ENCODE data around the gene FAM162A.
A peak's percentile ranks its signal among the peaks of the same experiment; 100 is the strongest.

FAM162A gene

DNA sequence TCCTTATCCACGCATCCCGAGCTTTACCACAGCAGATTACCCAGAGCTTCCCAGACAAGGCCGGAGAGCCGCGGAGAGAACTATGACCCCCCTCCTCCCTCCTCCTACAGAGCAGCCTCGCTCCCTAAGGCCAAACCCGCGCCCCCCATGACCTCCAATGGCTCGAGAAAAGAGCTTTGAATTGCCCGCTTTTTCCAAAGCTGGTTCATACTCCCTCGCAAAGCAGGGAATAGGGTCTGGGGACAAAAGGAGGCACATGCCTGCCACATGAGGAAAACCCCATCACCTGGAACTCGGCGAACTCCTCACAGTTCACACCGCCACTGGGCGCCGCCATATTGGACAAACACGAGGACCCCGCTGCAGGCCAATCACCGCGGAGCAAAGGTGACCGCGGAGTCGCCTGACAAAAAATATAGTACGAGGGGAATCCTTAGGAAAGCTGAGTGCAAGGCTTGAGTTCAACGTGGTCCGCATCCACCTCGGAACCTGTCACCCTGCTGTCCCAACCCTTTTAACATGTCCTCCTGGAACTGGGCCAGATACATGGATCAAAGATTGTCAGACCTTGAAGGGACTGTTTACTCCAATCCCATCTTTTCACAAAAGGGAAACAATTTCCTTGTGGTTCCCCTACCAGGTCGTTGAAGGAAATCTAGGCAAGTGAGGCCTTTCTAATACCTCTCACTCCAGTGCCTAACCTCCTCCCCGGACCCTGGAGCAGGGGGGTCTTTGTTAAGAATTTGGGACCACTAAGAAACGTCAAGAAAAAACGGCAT is 905 bp upstream of the FAM162A start, which contains the start of gene MIX23 (continued):
- TF ChIP-seq ZNF692 (tag by site-specific recombination; IDR thresholded peaks at IDR 0.05) (0 out of 2 replicates have a peak, but pooled peaks have one; percentile 29), GLI4 (tag by site-specific recombination; IDR thresholded peaks at IDR 0.05) (no peak), ZNF211 (tag by site-specific recombination; IDR thresholded peaks at IDR 0.05; ENCODE audit: low read depth) (no peak), ZNF514 (tag by site-specific recombination; IDR thresholded peaks at IDR 0.05) (no peak), ZNF18 (tag by site-specific recombination; IDR thresholded peaks at IDR 0.05) (peak; percentile 100), ZBTB49 (tag by site-specific recombination; IDR thresholded peaks at IDR 0.05; ENCODE audit: low read depth) (no peak), ZNF747 (tag by site-specific recombination; IDR thresholded peaks at IDR 0.05) (no peak), ZFP41 (tag by site-specific recombination; IDR thresholded peaks at IDR 0.05; ENCODE audit: borderline replicate concordance) (no peak), ZNF148 (tag by site-specific recombination; IDR thresholded peaks at IDR 0.05; ENCODE audit: borderline replicate concordance) (no peak), ZNF274 (IDR thresholded peaks at IDR 0.05; ENCODE audit: low read length) (no peak), ZNF274 (tag by site-specific recombination; IDR thresholded peaks at IDR 0.05; ENCODE audit: borderline replicate concordance) (no peak), KLF8 (tag by site-specific recombination; IDR thresholded peaks at IDR 0.05) (no peak), ZNF416 (tag by site-specific recombination; IDR thresholded peaks at IDR 0.05) (no peak), ZNF624 (tag by site-specific recombination; IDR thresholded peaks at IDR 0.05) (no peak), ZNF560 (tag by site-specific recombination; IDR thresholded peaks at IDR 0.05; ENCODE audit: borderline replicate concordance) (no peak), ZSCAN16 (tag by site-specific recombination; IDR thresholded peaks at IDR 0.05) (no peak), ZNF114 (tag by site-specific recombination; IDR thresholded peaks at IDR 0.05) (no peak), ZFHX2 (tag by site-specific recombination; conservative IDR thresholded peaks at IDR 0.05) (no peak), MYNN (tag by site-specific recombination; IDR thresholded peaks at IDR 0.05; ENCODE audit: borderline replicate concordance) (no peak), FEZF1 (tag by site-specific recombination; IDR thresholded peaks at IDR 0.05) (no peak), ZNF549 (tag by site-specific recombination; IDR thresholded peaks at IDR 0.05) (no peak), ZNF16 (tag by site-specific recombination; IDR thresholded peaks at IDR 0.05; ENCODE audit: low read depth) (no peak), ZNF175 (tag by site-specific recombination; IDR thresholded peaks at IDR 0.05) (no peak), KLF9 (tag by site-specific recombination; IDR thresholded peaks at IDR 0.05; ENCODE audit: low read depth) (no peak), HOXA7 (CRISPR knock-in tag; IDR thresholded peaks at IDR 0.05; ENCODE audit: borderline replicate concordance) (no peak)
- TF ChIP-seq, protein P1, sequence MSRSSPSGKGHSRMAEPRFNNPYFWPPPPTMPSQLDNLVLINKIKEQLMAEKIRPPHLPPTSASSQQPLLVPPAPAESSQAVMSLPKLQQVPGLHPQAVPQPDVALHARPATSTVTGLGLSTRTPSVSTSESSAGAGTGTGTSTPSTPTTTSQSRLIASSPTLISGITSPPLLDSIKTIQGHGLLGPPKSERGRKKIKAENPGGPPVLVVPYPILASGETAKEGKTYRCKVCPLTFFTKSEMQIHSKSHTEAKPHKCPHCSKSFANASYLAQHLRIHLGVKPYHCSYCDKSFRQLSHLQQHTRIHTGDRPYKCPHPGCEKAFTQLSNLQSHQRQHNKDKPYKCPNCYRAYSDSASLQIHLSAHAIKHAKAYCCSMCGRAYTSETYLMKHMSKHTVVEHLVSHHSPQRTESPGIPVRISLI (tag by site-specific recombination; IDR thresholded peaks at IDR 0.05), result no peak
- TF ChIP-seq, protein P2, sequence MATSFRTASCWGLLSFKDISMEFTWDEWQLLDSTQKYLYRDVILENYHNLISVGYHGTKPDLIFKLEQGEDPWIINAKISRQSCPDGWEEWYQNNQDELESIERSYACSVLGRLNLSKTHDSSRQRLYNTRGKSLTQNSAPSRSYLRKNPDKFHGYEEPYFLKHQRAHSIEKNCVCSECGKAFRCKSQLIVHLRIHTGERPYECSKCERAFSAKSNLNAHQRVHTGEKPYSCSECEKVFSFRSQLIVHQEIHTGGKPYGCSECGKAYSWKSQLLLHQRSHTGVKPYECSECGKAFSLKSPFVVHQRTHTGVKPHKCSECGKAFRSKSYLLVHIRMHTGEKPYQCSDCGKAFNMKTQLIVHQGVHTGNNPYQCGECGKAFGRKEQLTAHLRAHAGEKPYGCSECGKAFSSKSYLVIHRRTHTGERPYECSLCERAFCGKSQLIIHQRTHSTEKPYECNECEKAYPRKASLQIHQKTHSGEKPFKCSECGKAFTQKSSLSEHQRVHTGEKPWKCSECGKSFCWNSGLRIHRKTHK (tag by site-specific recombination; IDR thresholded peaks at IDR 0.05), result no peak
- TF ChIP-seq, protein P3, sequence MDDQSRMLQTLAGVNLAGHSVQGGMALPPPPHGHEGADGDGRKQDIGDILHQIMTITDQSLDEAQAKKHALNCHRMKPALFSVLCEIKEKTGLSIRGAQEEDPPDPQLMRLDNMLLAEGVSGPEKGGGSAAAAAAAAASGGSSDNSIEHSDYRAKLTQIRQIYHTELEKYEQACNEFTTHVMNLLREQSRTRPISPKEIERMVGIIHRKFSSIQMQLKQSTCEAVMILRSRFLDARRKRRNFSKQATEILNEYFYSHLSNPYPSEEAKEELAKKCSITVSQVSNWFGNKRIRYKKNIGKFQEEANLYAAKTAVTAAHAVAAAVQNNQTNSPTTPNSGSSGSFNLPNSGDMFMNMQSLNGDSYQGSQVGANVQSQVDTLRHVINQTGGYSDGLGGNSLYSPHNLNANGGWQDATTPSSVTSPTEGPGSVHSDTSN (CRISPR knock-in tag; IDR thresholded peaks at IDR 0.05), result no peak
